IMR-90 (cell line): ENCODE results near the gene RAD51B. TPM values are rescaled to one million over a fixed set of nuclear protein-coding genes. Genes with fewer than 3 reads are reported as not detected.
A peak's percentile ranks its signal among the peaks of the same experiment; 100 is the strongest.

Experiments used
- ATAC-seq: fragments of 200-7000 bp; cut with Tn5 transposase; 2 replicates; pipeline ENCODE4 v1.9.1; 2020; ENCODE audit warnings: low read depth, mild to moderate bottlenecking, moderate library complexity
- BruUV-seq: library from RNA; stranded (reverse); fragments of 400-500 nt; replicated peaks from 2 replicates; lab custom pipeline; 2021; lab: Mats Ljungman, UMichigan
- CTCF ChIA-PET: fragments of 300-600 bp; formaldehyde crosslinking; extraction: SDS; loops from one replicate; lab custom pipeline; 2021; ENCODE audit warnings: antibody characterized with exemption; lab: Yijun Ruan, JAX
- POLR2A ChIA-PET: fragments of 300-600 bp; sonication (Branson Sonifier 250); formaldehyde crosslinking; loops from one replicate; lab custom pipeline; 2022; ENCODE audit warnings: antibody characterized with exemption; ENCODE audit not compliant: unreplicated experiment; lab: Charles Lee
- DNase-seq: peaks from one replicate; pipeline ENCODE4 v3.0.0; 2013
- H2AFZ ChIP-seq: replicated peaks from 2 replicates; pipeline ENCODE3; 2013; ENCODE audit warnings: low read length, mild to moderate bottlenecking; ENCODE audit not compliant: poor library complexity
- H2AK5ac ChIP-seq: 2 replicates; pipeline ENCODE4 v1.6.1; 2013; ENCODE audit warnings: low read depth, low read length, inconsistent platforms
- H2AK9ac ChIP-seq: replicated peaks from 2 replicates; pipeline ENCODE3; 2013; ENCODE audit warnings: mild to moderate bottlenecking, low read depth, low read length, moderate library complexity; ENCODE audit not compliant: poor library complexity
- H2BK120ac ChIP-seq: 2 replicates; pipeline ENCODE4 v1.6.1; 2013; ENCODE audit warnings: low read depth, low read length, inconsistent platforms
- H2BK15ac ChIP-seq: 3 replicates; pipeline ENCODE4 v1.6.1; 2013; ENCODE audit warnings: low read depth, low read length, inconsistent platforms
- H2BK20ac ChIP-seq: 2 replicates; pipeline ENCODE4 v1.6.1; 2013; ENCODE audit warnings: low read depth, mild to moderate bottlenecking, inconsistent platforms, low read length, moderate library complexity
- H2BK5ac ChIP-seq: 2 replicates; pipeline ENCODE4 v1.6.1; 2013; ENCODE audit warnings: mild to moderate bottlenecking, low read depth, low read length, inconsistent platforms; ENCODE audit not compliant: poor library complexity, severe bottlenecking
- H3K14ac ChIP-seq: replicated peaks from 2 replicates; pipeline ENCODE4 v1.6.1; 2013; ENCODE audit warnings: low read depth, low read length, inconsistent platforms
- H3K18ac ChIP-seq: 2 replicates; pipeline ENCODE4 v1.6.1; 2013; ENCODE audit warnings: low read depth, low read length, control low read depth
- H3K23ac ChIP-seq: 2 replicates; pipeline ENCODE4 v1.6.1; 2013; ENCODE audit warnings: low read depth, low read length, inconsistent platforms
- H3K27ac ChIP-seq: 2 replicates; pipeline ENCODE4 v1.5.1; 2013; ENCODE audit warnings: mild to moderate bottlenecking, control low read depth, low read length; ENCODE audit not compliant: insufficient read depth
- H3K27me3 ChIP-seq: 2 replicates; pipeline ENCODE4 v1.6.1; 2013; ENCODE audit warnings: low read length; ENCODE audit not compliant: control insufficient read depth, insufficient read depth
- H3K36me3 ChIP-seq: 2 replicates; pipeline ENCODE4 v1.6.1; 2013; ENCODE audit warnings: low read length, mixed read lengths; ENCODE audit not compliant: control insufficient read depth, insufficient read depth
- H3K4ac ChIP-seq: 2 replicates; pipeline ENCODE4 v1.6.1; 2013; ENCODE audit warnings: low read depth, low read length, inconsistent platforms
- H3K4me1 ChIP-seq: 2 replicates; pipeline ENCODE4 v1.6.1; 2013; ENCODE audit warnings: low read length, mixed read lengths; ENCODE audit not compliant: control insufficient read depth, insufficient read depth
- H3K4me2 ChIP-seq: 2 replicates; pipeline ENCODE4 v1.6.1; 2013; ENCODE audit warnings: low read depth, mild to moderate bottlenecking, control low read depth, low read length, moderate library complexity
- H3K4me3 ChIP-seq: 2 replicates; pipeline ENCODE4 v1.5.1; 2013; ENCODE audit warnings: low read depth, mild to moderate bottlenecking, control low read depth, low read length, moderate library complexity; ENCODE audit not compliant: insufficient read depth
- H3K56ac ChIP-seq: 2 replicates; pipeline ENCODE4 v1.6.1; 2013; ENCODE audit warnings: low read length, inconsistent platforms; ENCODE audit not compliant: insufficient read depth; ENCODE audit errors: extremely low read depth
- H3K79me1 ChIP-seq, 2 experiments: 2 replicates each; pipeline ENCODE4 v1.6.1; 2013; ENCODE audit warnings: low read length in 2 of 2, inconsistent platforms in 1 of 2, low read depth in 1 of 2
- H3K9ac ChIP-seq: 2 replicates; pipeline ENCODE4 v1.6.1; 2013; ENCODE audit warnings: low read depth, low read length, control low read depth
- H3K9me1 ChIP-seq: 2 replicates; pipeline ENCODE4 v1.6.1; 2013; ENCODE audit warnings: low read length, inconsistent platforms; ENCODE audit not compliant: insufficient read depth
- H3K9me3 ChIP-seq: 2 replicates; pipeline ENCODE4 v1.6.1; 2013; ENCODE audit warnings: low read length; ENCODE audit not compliant: control insufficient read depth, insufficient read depth
- H4K20me1 ChIP-seq: 2 replicates; pipeline ENCODE4 v1.6.1; 2013; ENCODE audit warnings: low read length, inconsistent platforms; ENCODE audit not compliant: insufficient read depth
- H4K5ac ChIP-seq: 2 replicates; pipeline ENCODE4 v1.6.1; 2013; ENCODE audit warnings: mild to moderate bottlenecking, low read depth, low read length, control low read depth
- H4K8ac ChIP-seq, 2 experiments: 2 replicates each; pipeline ENCODE4 v1.6.1; 2013; ENCODE audit warnings: low read depth in 2 of 2, low read length in 2 of 2, control low read depth in 1 of 2, inconsistent platforms in 1 of 2
- H4K91ac ChIP-seq: 2 replicates; pipeline ENCODE4 v1.6.1; 2013; ENCODE audit warnings: low read depth, low read length, inconsistent platforms; ENCODE audit not compliant: insufficient read depth
- CEBPB ChIP-seq: IDR thresholded peaks from 2 replicates; pipeline ENCODE4 v1.6.1; 2012; ENCODE audit warnings: low read depth, low read length, improper control_type of control experiment
- CHD1 ChIP-seq: IDR thresholded peaks from 2 replicates; pipeline ENCODE4 v1.6.1; 2012; ENCODE audit warnings: low read depth, low read length, improper control_type of control experiment
- MAFK ChIP-seq: IDR thresholded peaks from 2 replicates; pipeline ENCODE4 v1.6.1; 2012; ENCODE audit warnings: low read depth, low read length, improper control_type of control experiment
- MAZ ChIP-seq: IDR thresholded peaks from 2 replicates; pipeline ENCODE4 v1.6.1; 2012; ENCODE audit warnings: low read depth, mild to moderate bottlenecking, low read length, improper control_type of control experiment, moderate library complexity, borderline replicate concordance
- MXI1 ChIP-seq: IDR thresholded peaks from 2 replicates; pipeline ENCODE4 v1.6.1; 2012; ENCODE audit warnings: low read depth, mild to moderate bottlenecking, low read length, moderate library complexity, borderline replicate concordance
- POLR2A ChIP-seq: IDR thresholded peaks from 2 replicates; pipeline ENCODE4 v1.6.1; 2012; ENCODE audit warnings: mild to moderate bottlenecking, low read depth, low read length
- RAD21 ChIP-seq: IDR thresholded peaks from 2 replicates; pipeline ENCODE4 v1.6.1; 2012; ENCODE audit warnings: low read length, improper control_type of control experiment
- RCOR1 ChIP-seq: IDR thresholded peaks from 2 replicates; pipeline ENCODE4 v1.6.1; 2012; ENCODE audit warnings: mild to moderate bottlenecking, low read length, improper control_type of control experiment; ENCODE audit not compliant: insufficient replicate concordance
- RFX5 ChIP-seq: IDR thresholded peaks from 2 replicates; pipeline ENCODE4 v1.8.0; 2012; ENCODE audit warnings: low read depth, mild to moderate bottlenecking, low read length, moderate library complexity
- WGBS, 2 experiments: methylation state at CpG; one replicate each; pipeline versions ENCODE4 v1.1.5 to v1.1.7; 2013; ENCODE audit warnings: missing lambda C conversion rate in 2 of 2; ENCODE audit not compliant: insufficient read length in 1 of 2; ENCODE audit errors: extremely low coverage in 2 of 2; 5-methylcytosine and 5-hydroxymethylcytosine counted together
- dilution Hi-C: fragments of 300-500 bp; cut with HindIII; formaldehyde crosslinking; loops from one replicate; pipeline ENCODE4 v1.14.3; 2018; ENCODE audit warnings: low sequenced_read_pairs; ENCODE audit not compliant: unreplicated experiment
- in situ Hi-C: fragments of 300-500 bp; cut with MboI; formaldehyde crosslinking; loops from 3 replicates; pipeline ENCODE4 v1.14.3; 2019; ENCODE audit warnings: low sequenced_read_pairs, inconsistent platforms, mixed read lengths
- intact Hi-C: fragments of 100-400 bp; cut with micrococcal nuclease; formaldehyde crosslinking; loops from 2 replicates; pipeline ENCODE4 v1.10.0; 2022
- polyA plus RNA-seq, 3 experiments: library from polyadenylated mRNA; depleted of rRNA; stranded (reverse); fragments of >200 nt; gene quantifications; 2 replicates each; pipeline ENCODE4 v1.2.3, GENCODE V29; 2012; ENCODE audit warnings: low replicate concordance in 1 of 3
- total RNA-seq: library from RNA; depleted of rRNA; stranded (reverse); fragments of >200 nt; gene quantifications from 2 replicates; pipeline ENCODE4 v1.2.3, GENCODE V29; 2012
- TF ChIP-seq, protein P1 (sequence below): fragments of 150-350 bp; IDR thresholded peaks from 2 replicates; pipeline ENCODE4 v1.6.1; 2016; ENCODE audit warnings: low read depth, mild to moderate bottlenecking, low read length, moderate library complexity, borderline replicate concordance
- TF ChIP-seq, protein P2 (sequence below): fragments of 150-350 bp; IDR thresholded peaks from 2 replicates; pipeline ENCODE4 v1.6.1; 2017; ENCODE audit warnings: mild to moderate bottlenecking, antibody characterized with exemption, low read length, low read depth

RAD51B gene
- total and polyA plus RNA-seq, 2 of the 4 experiments (the other 2 are of a cell fraction), result 5.1 to 18.8 TPM

DNA sequence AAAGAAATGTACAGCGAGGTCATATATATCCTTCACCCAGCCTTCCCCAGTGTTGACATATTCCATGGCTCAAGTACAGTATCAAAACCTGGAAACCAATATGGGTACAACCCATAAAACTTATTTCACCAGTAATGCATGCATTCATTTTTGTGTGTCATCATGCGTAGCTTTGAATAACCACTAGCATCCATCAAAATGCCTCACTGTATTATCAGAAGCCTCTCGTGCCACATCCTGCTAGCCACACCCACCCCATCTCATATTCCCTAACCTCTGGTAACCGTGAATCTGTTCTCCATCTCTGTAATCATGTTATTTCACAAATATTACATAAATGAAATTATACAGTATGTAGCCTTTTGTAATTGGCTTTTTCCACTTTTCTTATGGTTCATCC lies 314.3 kb downstream of the RAD51B start:
- no peak overlapping the region for H3K14ac ChIP-seq
- no peak overlapping the region for H2BK5ac ChIP-seq
- intact Hi-C loops, result no loop called here
- H4K5ac ChIP-seq, result no peak overlapping the region
- no peaks in the 10 kb centered on the region for H3K9me3 ChIP-seq
- H2BK120ac ChIP-seq, result no peak overlapping the region
- no peak for TF ChIP-seq RFX5
- no peak for TF ChIP-seq MAFK
- TF ChIP-seq, protein P1, sequence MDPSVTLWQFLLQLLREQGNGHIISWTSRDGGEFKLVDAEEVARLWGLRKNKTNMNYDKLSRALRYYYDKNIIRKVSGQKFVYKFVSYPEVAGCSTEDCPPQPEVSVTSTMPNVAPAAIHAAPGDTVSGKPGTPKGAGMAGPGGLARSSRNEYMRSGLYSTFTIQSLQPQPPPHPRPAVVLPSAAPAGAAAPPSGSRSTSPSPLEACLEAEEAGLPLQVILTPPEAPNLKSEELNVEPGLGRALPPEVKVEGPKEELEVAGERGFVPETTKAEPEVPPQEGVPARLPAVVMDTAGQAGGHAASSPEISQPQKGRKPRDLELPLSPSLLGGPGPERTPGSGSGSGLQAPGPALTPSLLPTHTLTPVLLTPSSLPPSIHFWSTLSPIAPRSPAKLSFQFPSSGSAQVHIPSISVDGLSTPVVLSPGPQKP, result no peak
- TF ChIP-seq MAZ, result no peak
- no peak for TF ChIP-seq POLR2A
- TF ChIP-seq CHD1, result no peak
- TF ChIP-seq, protein P2, sequence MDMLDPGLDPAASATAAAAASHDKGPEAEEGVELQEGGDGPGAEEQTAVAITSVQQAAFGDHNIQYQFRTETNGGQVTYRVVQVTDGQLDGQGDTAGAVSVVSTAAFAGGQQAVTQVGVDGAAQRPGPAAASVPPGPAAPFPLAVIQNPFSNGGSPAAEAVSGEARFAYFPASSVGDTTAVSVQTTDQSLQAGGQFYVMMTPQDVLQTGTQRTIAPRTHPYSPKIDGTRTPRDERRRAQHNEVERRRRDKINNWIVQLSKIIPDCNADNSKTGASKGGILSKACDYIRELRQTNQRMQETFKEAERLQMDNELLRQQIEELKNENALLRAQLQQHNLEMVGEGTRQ, result no peak
- TF ChIP-seq RAD21, result no peak
- no peak for TF ChIP-seq RCOR1
- TF ChIP-seq CEBPB, result no peak
- TF ChIP-seq MXI1, result no peak
- H3K4me2 ChIP-seq, result no peak overlapping the region
- no peak overlapping the region for H2BK20ac ChIP-seq
- dilution Hi-C loops, result no loop called here
- BruUV-seq, result no TSS peak
- POLR2A ChIA-PET, result no interaction called here
- DNase-seq (no peak), ATAC-seq (no peak)
- peaks cover 3% of the 10 kb centered on the region for H3K4me1 ChIP-seq
- no peak overlapping the region for H3K9ac ChIP-seq
- no peak overlapping the region for H4K91ac ChIP-seq
- H3K27ac ChIP-seq, result no peak overlapping the region
- peaks cover 4% of the 10 kb centered on the region for H3K9me1 ChIP-seq
- H4K20me1 ChIP-seq, result no peaks in the 10 kb centered on the region
- no peak overlapping the region for H3K4me3 ChIP-seq
- peak overlapping the region; percentile 96; the same call in 1 of the 3 replicates for H2BK15ac ChIP-seq
- no peaks in the 10 kb centered on the region for H3K36me3 ChIP-seq
- no peaks in the 10 kb centered on the region for H3K27me3 ChIP-seq
- CTCF ChIA-PET, result no interaction called here
- H3K56ac ChIP-seq, result no peak overlapping the region
- no peak overlapping the region for H2AK5ac ChIP-seq
- no peak overlapping the region for H3K18ac ChIP-seq
- 100% methylated on average over 2 of the region's 4 CpGs; no CpG with 5 or more reads in 1 of the 2 experiments for WGBS, 2 experiments
- H2AK9ac ChIP-seq, result no peak overlapping the region
- H2AFZ ChIP-seq, result no peak overlapping the region
- H3K23ac ChIP-seq, result no peak overlapping the region
- in situ Hi-C loops, result no loop called here
- H3K79me1 ChIP-seq, result no peaks in the 10 kb centered on the region
- no peak overlapping the region for H4K8ac ChIP-seq
- H3K4ac ChIP-seq, result no peak overlapping the region
